Right forelimb (tissue), 1 donor: ENCODE data around the gene FOXF1.

Experiments
- DNase-seq: peaks from one replicate; pipeline ENCODE4 v3.0.0-alpha.2; 2018

FOXF1 gene

GRCh38 chr16:86534779-86535615, 24.7 kb downstream of the FOXF1 start:
- no peak for DNase-seq

GRCh38 chr16:86536621-86537020, 26.3 kb downstream of the FOXF1 start:
- no peak for DNase-seq

DNA sequence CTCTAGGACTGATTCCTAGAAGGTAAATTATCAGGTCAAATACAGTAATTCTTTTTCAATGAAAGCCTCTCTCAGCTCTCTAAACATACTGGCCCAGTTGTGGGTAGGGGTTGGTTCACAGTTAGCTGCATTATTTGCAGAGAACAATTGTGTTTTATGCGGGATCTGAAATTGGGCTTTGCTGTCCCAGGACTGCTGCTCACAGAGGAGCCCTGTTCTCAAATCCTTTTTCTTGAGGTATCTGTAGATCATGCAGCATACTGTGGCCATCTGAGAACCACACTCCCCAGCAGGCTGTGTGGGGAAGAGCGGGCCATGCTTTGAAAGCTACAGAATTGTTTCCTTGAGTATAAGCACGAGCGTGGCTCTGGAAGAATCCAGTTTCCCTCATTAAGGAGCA, 27.2 kb downstream of the FOXF1 start:
- DNase-seq = no peak

- no peak for DNase-seq
Measured at GRCh38 chr16:86538196-86538780, 28.0 kb downstream of the FOXF1 start.

GRCh38 chr16:86540894-86541293, 30.6 kb downstream of the FOXF1 start:
- no peak for DNase-seq

DNA sequence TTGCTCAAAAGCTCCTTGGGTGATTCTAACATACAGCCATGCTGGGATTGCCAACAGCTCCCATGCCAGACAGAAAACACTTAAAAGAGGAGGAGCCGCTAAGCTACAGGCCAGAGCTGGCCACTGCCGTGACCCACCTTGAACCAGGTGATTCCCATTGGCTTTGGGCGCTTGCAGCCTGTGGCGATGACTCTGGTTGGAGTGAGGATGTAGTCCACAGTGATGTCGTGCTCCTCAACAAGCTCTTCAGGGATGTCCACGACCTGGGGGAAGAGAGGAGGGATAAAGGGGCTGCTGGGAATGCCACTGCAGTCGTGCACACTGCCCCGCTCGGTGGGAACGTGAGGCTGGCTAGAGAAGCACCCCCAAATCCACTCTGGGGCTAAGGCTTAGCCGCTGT, 31.2 kb downstream of the FOXF1 start:
- no peak for DNase-seq

- DNase-seq = no peak
Measured at GRCh38 chr16:86542756-86543750, 32.7 kb downstream of the FOXF1 start.

DNA sequence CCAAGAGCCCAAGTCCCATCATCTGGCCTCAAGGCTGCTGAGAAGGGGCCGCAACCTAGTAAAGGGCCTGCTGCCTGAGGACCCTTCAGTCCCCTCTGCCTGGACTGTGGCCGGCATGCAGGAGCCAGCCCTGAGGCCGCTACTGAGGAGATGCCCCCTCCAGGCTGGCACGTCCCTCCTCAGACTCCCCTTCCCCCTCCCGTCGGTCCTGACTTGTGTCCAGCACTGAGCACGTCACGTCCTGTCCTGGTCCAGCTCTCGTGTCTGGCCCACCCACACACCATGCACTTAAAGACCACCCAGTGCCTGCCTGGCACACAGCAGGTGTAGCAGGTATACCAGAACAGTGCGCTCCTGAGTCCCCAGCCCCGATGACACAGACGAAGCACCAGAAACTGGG, 35.2 kb downstream of the FOXF1 start:
- no peak for DNase-seq

DNA sequence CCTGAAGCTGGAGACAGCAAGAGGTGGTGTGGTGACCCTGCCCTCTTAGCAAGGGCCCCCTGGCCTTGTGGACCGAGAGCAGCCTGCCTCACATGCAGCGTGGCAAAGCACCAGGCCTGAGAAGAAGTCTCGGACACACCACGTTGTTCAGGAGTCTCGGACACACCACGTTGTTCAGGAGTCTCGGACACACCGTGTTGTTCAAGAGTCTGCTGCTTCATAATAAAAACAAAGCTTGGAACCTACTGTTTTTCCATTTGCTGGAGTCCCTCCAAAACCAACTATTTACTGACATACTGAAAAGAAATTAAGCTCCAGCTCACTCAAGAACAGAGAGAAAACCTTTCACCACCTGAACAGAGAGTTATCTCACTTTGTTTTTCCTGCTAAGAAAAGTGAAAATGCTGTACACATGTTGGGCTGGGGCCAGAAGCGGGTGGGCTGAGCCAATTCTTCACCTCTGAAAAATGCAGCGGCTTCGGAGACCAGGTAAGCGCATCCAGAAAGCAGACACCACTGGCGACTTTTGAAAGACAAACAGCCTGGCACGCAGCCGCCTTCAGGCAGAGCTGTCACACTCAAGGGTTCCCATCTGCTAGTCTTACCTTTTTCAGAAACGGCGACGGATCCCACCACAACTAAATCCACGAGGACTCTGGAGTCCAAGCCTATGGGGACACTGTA, 35.8 kb downstream of the FOXF1 start:
- no peak for DNase-seq

- DNase-seq = no peak
Measured at GRCh38 chr16:86546638-86547013, 36.3 kb downstream of the FOXF1 start.

- DNase-seq = no peak
Measured at GRCh38 chr16:86547286-86547685, 37.0 kb downstream of the FOXF1 start.

- DNase-seq = no peak
Measured at GRCh38 chr16:86549076-86549892, 39.0 kb downstream of the FOXF1 start.

DNA sequence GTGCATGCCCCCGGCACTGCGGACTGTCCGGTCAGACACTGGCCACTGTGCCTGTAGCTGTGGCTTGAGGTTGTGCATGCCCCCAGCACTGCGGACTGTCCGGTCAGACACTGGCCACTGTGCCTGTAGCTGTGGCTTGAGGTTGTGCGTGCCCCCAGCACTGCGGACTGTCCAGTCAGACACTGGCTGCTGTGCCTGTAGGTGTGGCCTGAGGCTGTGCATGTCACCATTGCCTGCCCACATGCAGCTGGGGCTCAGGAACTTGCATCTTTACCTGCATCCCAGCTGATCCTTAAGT, 39.5 kb downstream of the FOXF1 start:
- no peak for DNase-seq

DNA sequence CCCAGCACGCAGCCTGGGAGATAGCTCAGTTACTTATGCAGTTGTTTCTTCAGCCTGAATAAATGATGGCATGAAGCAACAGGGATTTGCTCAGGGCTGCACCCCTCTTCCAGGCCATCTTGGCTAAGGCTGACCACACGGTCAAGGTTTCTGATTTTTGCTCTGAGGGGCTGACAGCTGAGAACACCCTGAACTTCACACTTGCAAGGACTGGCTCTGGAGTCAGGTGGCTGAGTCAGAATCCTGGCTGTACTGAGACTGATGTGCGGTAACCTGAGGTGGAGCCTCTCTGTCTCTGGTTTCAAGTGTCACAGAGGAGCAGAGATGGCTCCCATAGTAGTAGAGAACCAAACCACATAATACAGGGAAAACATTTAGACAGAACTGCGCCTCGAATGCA, 40.0 kb downstream of the FOXF1 start:
- no peak for DNase-seq

DNA sequence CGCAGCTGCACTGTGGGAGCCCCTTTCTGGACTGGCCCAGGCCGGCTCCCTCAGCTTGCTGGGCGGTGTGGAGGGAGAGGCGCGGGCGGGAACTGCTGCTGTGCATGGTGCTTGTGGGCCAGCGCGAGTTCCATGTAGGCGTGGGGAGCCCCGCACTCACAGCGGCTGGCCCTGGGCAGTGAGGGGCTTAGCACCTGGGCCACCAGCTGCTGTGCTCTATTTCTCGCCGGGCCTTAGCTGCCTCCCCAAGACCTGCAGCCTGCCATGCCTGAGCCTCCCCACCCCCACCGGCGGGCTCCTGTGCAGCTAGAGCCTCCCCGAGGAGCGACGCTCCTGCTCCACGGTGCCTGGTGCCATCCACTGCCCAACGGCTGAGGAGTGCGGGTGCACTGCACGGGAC, 43.0 kb downstream of the FOXF1 start:
- DNase-seq = no peak

GRCh38 chr16:86554599-86554916, 44.2 kb downstream of the FOXF1 start:
- DNase-seq = no peak

DNA sequence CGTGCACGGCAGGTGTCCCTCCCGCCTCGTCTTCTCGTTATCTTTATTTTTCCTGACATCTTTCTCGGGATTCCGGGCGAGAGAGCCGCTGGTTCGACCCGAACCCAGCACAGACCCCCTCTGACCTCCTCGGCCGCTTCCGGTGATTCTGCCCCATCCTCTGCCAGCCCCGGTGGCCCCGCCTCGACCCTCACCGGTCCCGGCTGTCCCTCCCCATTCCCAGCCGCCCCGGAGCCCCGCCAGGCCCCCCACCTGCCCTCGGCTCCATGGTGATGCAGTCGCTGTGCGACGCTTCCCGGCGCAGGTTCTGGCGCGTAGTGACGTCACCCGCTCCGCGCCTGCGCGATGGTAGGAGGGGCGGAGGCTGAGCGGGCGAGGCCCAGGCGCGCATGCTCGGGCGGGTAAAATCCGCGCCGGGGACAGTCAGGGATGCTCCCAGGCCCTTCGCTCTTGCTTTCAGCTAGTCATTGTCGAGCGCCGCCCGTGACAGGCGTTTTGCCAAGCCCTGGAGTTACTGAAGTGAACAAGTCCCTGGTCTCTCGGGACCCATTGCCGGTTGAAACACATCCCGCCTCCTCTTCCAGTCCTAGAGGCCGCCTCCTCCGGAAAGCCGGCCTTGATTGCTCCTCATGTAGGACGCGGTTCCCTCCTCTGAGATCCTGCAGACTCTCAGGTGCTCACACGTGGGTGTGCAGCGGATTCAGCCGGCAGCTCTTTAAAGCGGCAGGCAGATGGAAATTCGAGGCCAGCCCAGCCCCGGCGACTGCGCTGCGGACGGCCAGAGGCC, 44.8 kb downstream of the FOXF1 start, which contains the start of gene MTHFSD:
Gene MTHFSD, minus strand, starts transcription at position 319 of the 787 bp plus-strand sequence. Its CDS starts 51 bp downstream, at position 268.
- DNase-seq = peak; percentile 98

- DNase-seq = no peak
Measured at GRCh38 chr16:86555704-86556075, 45.4 kb downstream of the FOXF1 start.

- no peak for DNase-seq
Measured at GRCh38 chr16:86556576-86556975, 46.2 kb downstream of the FOXF1 start.

DNA sequence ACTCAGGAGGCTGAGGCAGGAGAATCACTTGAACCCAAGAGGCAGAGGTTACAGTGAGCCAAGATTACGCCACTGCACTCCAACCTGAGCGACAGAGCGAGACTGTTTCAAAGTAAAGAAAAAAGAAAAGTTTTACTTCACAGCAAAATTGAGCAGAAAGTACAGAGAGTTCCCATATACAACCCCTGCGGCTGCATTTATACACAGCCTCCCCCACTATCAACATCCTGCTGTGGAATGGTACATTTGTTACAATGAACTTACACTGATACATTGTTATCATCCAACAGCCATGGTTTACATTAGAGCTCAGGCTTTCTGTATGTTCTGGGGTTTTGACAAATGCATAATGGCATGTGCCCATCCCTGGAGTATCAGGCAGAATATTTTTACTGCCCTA, 47.3 kb downstream of the FOXF1 start:
- no peak for DNase-seq
